Measurements from ENCODE around the gene CCDC117. TPM values are rescaled to one million over a fixed set of nuclear protein-coding genes. Genes with fewer than 3 reads are reported as not detected.

CCDC117 gene
- polyA plus RNA-seq, 1 donor (not counting 4 experiments of a cell fraction or from before 2014, with no cell fraction given) = 8.8 TPM

GRCh38 chr22:28798810-28799605 is 26.5 kb downstream of the CCDC117 start:
- H3K4me1 ChIP-seq (ENCODE audit: control insufficient read depth, extremely low read depth, insufficient read depth, low read length) = peaks cover 19% of the 10 kb centered on the region
- DNase-seq (ENCODE audit: low read depth, low spot score) = no peak
- peak; percentile 49 for FAIRE-seq
- no peaks in the 10 kb centered on the region for H3K27me3 ChIP-seq (ENCODE audit: control insufficient read depth, extremely low read depth, insufficient read depth, low read length)
- H3K9me1 ChIP-seq (ENCODE audit: control insufficient read depth, extremely low read depth, insufficient read depth, low read length) = no peaks in the 10 kb centered on the region
- no peaks in the 10 kb centered on the region for H3K9me3 ChIP-seq (ENCODE audit: control insufficient read depth, low read depth, low read length)
- dilution Hi-C loops (cut with MboI; ENCODE audit: extremely low pct_ligation_motif_present, low sequenced_read_pairs) = no loop called here
- no peak for TF ChIP-seq EZH2 (IDR thresholded peaks at IDR 0.05; ENCODE audit: low read length)
- H3K27ac ChIP-seq (ENCODE audit: control insufficient read depth, insufficient read depth, low read length) = peak overlapping the region; percentile 99
- no peak overlapping the region for H2AFZ ChIP-seq (ENCODE audit: control insufficient read depth, low read length)
- peaks cover 18 to 39% of the 10 kb centered on the region in 2 experiments for H3K36me3 ChIP-seq (ENCODE audit: control insufficient read depth in 2 of 2, extremely low read depth in 1 of 2, insufficient read depth in 2 of 2, low read length in 2 of 2)
- peaks cover 17% of the 10 kb centered on the region for H4K20me1 ChIP-seq (ENCODE audit: control insufficient read depth, extremely low read depth, insufficient read depth, low read length)
- peak overlapping the region; percentile 100 for H3K9ac ChIP-seq (ENCODE audit: control insufficient read depth, extremely low read depth, insufficient read depth, low read length)
- H3K4me3 ChIP-seq (ENCODE audit: control insufficient read depth in 2 of 3, extremely low read depth in 1 of 3, insufficient read depth in 2 of 3, low read depth in 1 of 3, low read length in 3 of 3) = peak overlapping the region; percentile 81 to 98 (median 97)
- H3K4me2 ChIP-seq (ENCODE audit: control insufficient read depth, extremely low read depth, insufficient read depth, low read depth, low read length) = peak overlapping the region; percentile 96
- H3K79me2 ChIP-seq (ENCODE audit: control insufficient read depth, insufficient read depth, low read length) = peaks cover 51% of the 10 kb centered on the region

- TF ChIP-seq EZH2 (IDR thresholded peaks at IDR 0.05; ENCODE audit: low read length) (no peak), CTCF (optimal IDR thresholded peaks at IDR 0.05 in 1 of 3, IDR thresholded peaks at IDR 0.05 in 1 of 3, conservative IDR thresholded peaks at IDR 0.05 in 1 of 3; ENCODE audit: extremely low read depth in 1 of 3, insufficient read depth in 2 of 3, low read length in 3 of 3) (no peak)
- Histone ChIP-seq H3K9ac (ENCODE audit: control insufficient read depth, extremely low read depth, insufficient read depth, low read length) (peak overlapping the region; percentile 100), H3K9me3 (ENCODE audit: control insufficient read depth, low read depth, low read length) (no peaks in the 10 kb centered on the region), H3K79me2 (ENCODE audit: control insufficient read depth, insufficient read depth, low read length) (peaks cover 51% of the 10 kb centered on the region), H4K20me1 (ENCODE audit: control insufficient read depth, extremely low read depth, insufficient read depth, low read length) (peaks cover 17% of the 10 kb centered on the region), H3K27me3 (ENCODE audit: control insufficient read depth, extremely low read depth, insufficient read depth, low read length) (no peaks in the 10 kb centered on the region), H3K4me3 (ENCODE audit: control insufficient read depth in 2 of 3, extremely low read depth in 1 of 3, insufficient read depth in 2 of 3, low read depth in 1 of 3, low read length in 3 of 3) (peak overlapping the region; percentile 81 to 98 (median 97)), H2AFZ (ENCODE audit: control insufficient read depth, low read length) (no peak overlapping the region), H3K9me1 (ENCODE audit: control insufficient read depth, extremely low read depth, insufficient read depth, low read length) (no peaks in the 10 kb centered on the region), H3K36me3 (ENCODE audit: control insufficient read depth in 2 of 2, extremely low read depth in 1 of 2, insufficient read depth in 2 of 2, low read length in 2 of 2) (peaks cover 16 to 31% of the 10 kb centered on the region in 2 experiments), H3K4me1 (ENCODE audit: control insufficient read depth, extremely low read depth, insufficient read depth, low read length) (peaks cover 19% of the 10 kb centered on the region), H3K4me2 (ENCODE audit: control insufficient read depth, extremely low read depth, insufficient read depth, low read depth, low read length) (peak overlapping the region; percentile 96), H3K27ac (ENCODE audit: control insufficient read depth, insufficient read depth, low read length) (peak overlapping the region; percentile 99)
- dilution Hi-C loops (cut with MboI; ENCODE audit: extremely low pct_ligation_motif_present, low sequenced_read_pairs) = no loop called here
- FAIRE-seq (no peak), DNase-seq (ENCODE audit: low read depth, low spot score) (no peak)
Observed at GRCh38 chr22:28799606-28800307, 27.3 kb downstream of the CCDC117 start.

Data from keratinocyte (primary cell).